HG02852 (cell line): Measurements from ENCODE around the gene TCF15.
A peak's percentile ranks its signal among the peaks of the same experiment; 100 is the strongest.

Experiments used
- ATAC-seq: cut with Tn5 transposase; IDR thresholded peaks from one replicate; pipeline ENCODE4 v1.9.1; 2021; ENCODE audit warnings: mild to moderate bottlenecking, moderate library complexity; ENCODE audit not compliant: unreplicated experiment

TCF15 gene

GRCh38 chr20:610130-611046, at the start of gene TCF15:
TCF15 (minus strand) TSS chr20:610309; CDS start chr20:610237, 72 bp downstream.
- no peak for ATAC-seq

GRCh38 chr20:658731-659291, 48.7 kb upstream of the TCF15 start:
- no peak for ATAC-seq

GRCh38 chr20:658202-658601, 48.1 kb upstream of the TCF15 start:
- no peak for ATAC-seq

GRCh38 chr20:655726-656624, 45.9 kb upstream of the TCF15 start:
- ATAC-seq: no peak

- ATAC-seq: no peak
These were observed 44.3 kb upstream of the TCF15 start for GRCh38 chr20:654417-654750.

GRCh38 chr20:653590-654416, 43.7 kb upstream of the TCF15 start:
- ATAC-seq: no peak

- ATAC-seq: peak; percentile 86
These were observed 43.0 kb upstream of the TCF15 start, which contains the start of gene SRXN1 for GRCh38 chr20:653110-653589. SRXN1 (minus strand) TSS chr20:653200; CDS start chr20:653185, 15 bp downstream.

GRCh38 chr20:652615-653109, 42.6 kb upstream of the TCF15 start:
- ATAC-seq: peak; percentile 33

- ATAC-seq: no peak
These were observed 41.9 kb upstream of the TCF15 start for GRCh38 chr20:651713-652614.

GRCh38 chr20:650954-651353, 40.8 kb upstream of the TCF15 start:
- ATAC-seq: no peak

- no peak for ATAC-seq
These were observed 40.2 kb upstream of the TCF15 start for GRCh38 chr20:650281-650680.

- ATAC-seq: no peak
These were observed 37.4 kb upstream of the TCF15 start for GRCh38 chr20:647479-648019.

- no peak for ATAC-seq
These were observed 36.7 kb upstream of the TCF15 start for GRCh38 chr20:646868-647233.

- ATAC-seq: no peak
These were observed 36.2 kb upstream of the TCF15 start for GRCh38 chr20:646107-646867.

- no peak for ATAC-seq
These were observed 35.4 kb upstream of the TCF15 start for GRCh38 chr20:645318-646106.

- ATAC-seq: no peak
These were observed 34.7 kb upstream of the TCF15 start for GRCh38 chr20:644692-645317.
